Gastrocnemius medialis (tissue), 4 donors: ENCODE data around the gene B3GALT5. TPM values are rescaled to one million over a fixed set of nuclear protein-coding genes. Genes with fewer than 3 reads are reported as not detected.

ENCODE experiments used
- ATAC-seq, 2 donors: fragments of 150-250 bp; one replicate each; pipeline ENCODE4 v1.9.1; 2016
- DNase-seq, 2 donors: peaks; one replicate each; pipeline ENCODE4 v3.0.0-alpha.2; 2019
- H3K27ac ChIP-seq, 4 donors: fragments of 200-600 bp; sonication (generic); 1 replicate in 1 of 4; 2 replicates in 3 of 4; pipeline ENCODE4 v1.5.1; 2016 to 2018; ENCODE audit warnings: mild to moderate bottlenecking in 2 of 4, moderate library complexity in 1 of 4
- H3K27me3 ChIP-seq, 3 donors: fragments of 200-600 bp; sonication (generic) in 2 of 3; 1 replicate in 1 of 3; 2 replicates in 2 of 3; pipeline versions ENCODE4 v1.5.1 to v1.6.0; 2016 to 2019; ENCODE audit warnings: mild to moderate bottlenecking in 1 of 3, moderate library complexity in 1 of 3
- H3K36me3 ChIP-seq, 2 donors: fragments of 200-600 bp; sonication (generic) in 1 of 2; one replicate each; pipeline ENCODE4 v1.5.1; 2017 to 2018
- H3K4me1 ChIP-seq, 2 donors: fragments of 200-600 bp; sonication (generic) in 1 of 2; one replicate each; pipeline ENCODE4 v1.5.1; 2016 to 2017; ENCODE audit warnings: mild to moderate bottlenecking in 2 of 2
- H3K4me3 ChIP-seq, 4 donors: fragments of 200-600 bp; sonication (generic) in 3 of 4; 1 replicate in 1 of 4; 2 replicates in 3 of 4; pipeline ENCODE4 v1.5.1; 2016 to 2019; ENCODE audit warnings: mild to moderate bottlenecking in 2 of 4
- H3K9me3 ChIP-seq, 3 donors: fragments of 200-600 bp; sonication (generic) in 2 of 3; 1 replicate in 1 of 3; 2 replicates in 2 of 3; pipeline ENCODE4 v1.5.1; 2016 to 2019
- CTCF ChIP-seq, 5 experiments: fragments of 450-650 bp in 3 of 5; fragments of 200-600 bp in 2 of 5; sonication (generic) in 2 of 5; IDR thresholded peaks in 4 of 5; conservative IDR thresholded peaks in 1 of 5; 1 replicate in 4 of 5; 2 replicates in 1 of 5; pipeline ENCODE4 v1.5.1; 2016 to 2019; ENCODE audit warnings: antibody characterized with exemption in 5 of 5, mild to moderate bottlenecking in 3 of 5, moderate library complexity in 3 of 5
- POLR2A ChIP-seq, 2 donors: fragments of 450-650 bp; IDR thresholded peaks; one replicate each; pipeline ENCODE4 v1.6.1; 2017; ENCODE audit warnings: antibody characterized with exemption in 2 of 2, mild to moderate bottlenecking in 2 of 2, moderate library complexity in 2 of 2
- in situ Hi-C, 4 donors: fragments of 200-750 bp; cut with MboI; loops; one replicate each; pipeline versions ENCODE4 v1.15.0 to v1.8.0; 2017; ENCODE audit warnings: low sequenced_read_pairs in 4 of 4
- intact Hi-C: fragments of 100-400 bp; cut with DNase I; formaldehyde crosslinking; loops from one replicate; pipeline ENCODE4 v1.15.1; 2023; ENCODE audit warnings: low total_unique reads
- total RNA-seq, 4 donors: library from RNA; depleted of rRNA; stranded (reverse); fragments of >200 nt; gene quantifications; one replicate each; pipeline versions ENCODE4 v1.1.0 to v1.2.3, GENCODE V29; 2016

B3GALT5 gene
- total RNA-seq, 4 donors from 2014 or later: 0.02 to 1.3 TPM; not detected in 2

GRCh38 chr21:39668369-39668768 lies 55.6 kb downstream of the B3GALT5 start:
- no peak for DNase-seq

GRCh38 chr21:39669485-39669884 lies 56.7 kb downstream of the B3GALT5 start:
- H3K4me1 ChIP-seq: no peaks in the 10 kb centered on the region
- intact Hi-C loops: no loop called here
- no peaks in the 10 kb centered on the region for H3K36me3 ChIP-seq
- DNase-seq: no peak
- in situ Hi-C loops: no loop called here
- TF ChIP-seq CTCF (IDR thresholded peaks at IDR 0.05 in 4 of 5, conservative IDR thresholded peaks at IDR 0.05 in 1 of 5) (no peak), POLR2A (IDR thresholded peaks at IDR 0.05) (no peak)
- no peak overlapping the region for H3K27ac ChIP-seq
- no peak for ATAC-seq
- no peaks in the 10 kb centered on the region for H3K27me3 ChIP-seq
- H3K9me3 ChIP-seq: no peaks in the 10 kb centered on the region
- H3K4me3 ChIP-seq: no peak overlapping the region

More at GRCh38 chr21:39668369-39668768, 55.6 kb downstream of the B3GALT5 start:
- H3K27ac ChIP-seq: no peak overlapping the region
- no peaks in the 10 kb centered on the region for H3K36me3 ChIP-seq
- TF ChIP-seq POLR2A (IDR thresholded peaks at IDR 0.05) (no peak), CTCF (IDR thresholded peaks at IDR 0.05 in 4 of 5, conservative IDR thresholded peaks at IDR 0.05 in 1 of 5) (no peak)
- in situ Hi-C loops: no loop called here
- no peak for ATAC-seq
- no peaks in the 10 kb centered on the region for H3K4me1 ChIP-seq
- H3K4me3 ChIP-seq: no peak overlapping the region
- intact Hi-C loops: no loop called here
- H3K9me3 ChIP-seq: no peaks in the 10 kb centered on the region
- H3K27me3 ChIP-seq: no peaks in the 10 kb centered on the region

- no peak overlapping the region for H3K4me3 ChIP-seq
- no peaks in the 10 kb centered on the region for H3K4me1 ChIP-seq
- no peak overlapping the region for H3K27ac ChIP-seq
- DNase-seq (no peak), ATAC-seq (no peak)
- H3K27me3 ChIP-seq: no peaks in the 10 kb centered on the region
- no peaks in the 10 kb centered on the region for H3K36me3 ChIP-seq
- in situ Hi-C loops: no loop called here
- H3K9me3 ChIP-seq: no peaks in the 10 kb centered on the region
- TF ChIP-seq CTCF (IDR thresholded peaks at IDR 0.05 in 4 of 5, conservative IDR thresholded peaks at IDR 0.05 in 1 of 5) (no peak), POLR2A (IDR thresholded peaks at IDR 0.05) (no peak)
- intact Hi-C loops: no loop called here
Observed at GRCh38 chr21:39669976-39670661, 57.4 kb downstream of the B3GALT5 start.

- no peaks in the 10 kb centered on the region for H3K4me1 ChIP-seq
- no peaks in the 10 kb centered on the region for H3K27me3 ChIP-seq
- DNase-seq: no peak
- TF ChIP-seq CTCF (IDR thresholded peaks at IDR 0.05 in 4 of 5, conservative IDR thresholded peaks at IDR 0.05 in 1 of 5): no peak
- TF ChIP-seq POLR2A (IDR thresholded peaks at IDR 0.05): no peak
- H3K27ac ChIP-seq: no peak overlapping the region
- in situ Hi-C loops: no loop called here
- no peaks in the 10 kb centered on the region for H3K36me3 ChIP-seq
- H3K9me3 ChIP-seq: no peaks in the 10 kb centered on the region
- no peak for ATAC-seq
- intact Hi-C loops: no loop called here
- H3K4me3 ChIP-seq: no peak overlapping the region
Observed at GRCh38 chr21:39670701-39671100, 58.0 kb downstream of the B3GALT5 start.

- Histone ChIP-seq H3K4me3 (no peak overlapping the region), H3K9me3 (no peaks in the 10 kb centered on the region), H3K4me1 (peaks cover 4 to 8% of the 10 kb centered on the region in 2 donors), H3K36me3 (no peaks in the 10 kb centered on the region), H3K27me3 (no peaks in the 10 kb centered on the region), H3K27ac (no peak overlapping the region)
- ATAC-seq: no peak
- no peak for TF ChIP-seq POLR2A (IDR thresholded peaks at IDR 0.05)
- TF ChIP-seq CTCF (IDR thresholded peaks at IDR 0.05 in 4 of 5, conservative IDR thresholded peaks at IDR 0.05 in 1 of 5): no peak
- intact Hi-C loops (no loop called here), in situ Hi-C loops (no loop called here)
- no peak for DNase-seq
Observed at GRCh38 chr21:39671986-39672385, 59.2 kb downstream of the B3GALT5 start.
